HG03159 (cell line): ENCODE measurements around the gene ACAD8.
A peak's percentile ranks its signal among the peaks of the same experiment; 100 is the strongest.
"Not testable (repeated sequence)": the region's sequence is repeated elsewhere in the genome, so short reads cannot be mapped to it uniquely, and the experiment has no call there.

Experiments
- ATAC-seq: cut with Tn5 transposase; IDR thresholded peaks from one replicate; pipeline ENCODE4 v1.9.1; 2021; ENCODE audit warnings: mild to moderate bottlenecking, moderate library complexity; ENCODE audit not compliant: unreplicated experiment

Gene ACAD8

DNA sequence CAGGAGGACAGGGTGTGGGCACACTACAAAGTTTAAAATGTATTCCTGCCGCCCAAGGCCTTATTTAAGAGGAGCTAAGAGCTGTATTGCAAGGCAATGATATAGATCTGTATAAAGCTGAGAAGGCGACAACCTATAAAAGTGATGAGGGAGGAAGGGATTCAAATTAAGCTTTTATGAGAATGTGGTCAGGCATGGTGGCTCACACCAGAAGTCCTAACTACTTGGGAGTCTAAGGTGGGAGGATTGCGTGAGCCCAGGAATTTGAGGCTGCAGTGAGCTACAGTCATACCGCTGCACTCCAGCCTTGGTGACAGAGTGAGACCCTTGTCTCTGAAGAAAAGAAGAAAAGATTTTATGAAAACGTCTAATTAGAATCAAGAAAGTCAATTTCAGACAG is 13.1 kb downstream of the ACAD8 start:
- ATAC-seq: no peak

DNA sequence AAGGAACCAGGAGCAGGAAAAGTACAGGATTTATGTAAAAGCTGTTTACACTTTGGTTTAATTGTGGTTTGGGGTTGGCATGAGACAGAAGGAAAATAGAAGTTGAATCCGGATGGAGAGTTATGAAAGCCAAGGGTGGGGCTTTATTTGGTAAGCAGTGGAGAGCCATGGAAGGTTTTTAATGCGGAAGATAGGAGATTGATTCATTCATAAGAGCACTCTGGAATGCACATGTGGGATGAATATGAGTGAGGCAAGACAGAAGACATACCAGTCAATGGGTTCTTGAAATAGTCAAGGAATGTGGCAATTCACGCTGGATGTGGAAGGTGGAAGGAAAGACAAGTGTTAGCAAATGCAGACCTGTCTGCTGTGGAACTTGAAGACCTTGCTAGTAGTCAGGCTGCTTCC is 13.5 kb downstream of the ACAD8 start:
- no peak for ATAC-seq

DNA sequence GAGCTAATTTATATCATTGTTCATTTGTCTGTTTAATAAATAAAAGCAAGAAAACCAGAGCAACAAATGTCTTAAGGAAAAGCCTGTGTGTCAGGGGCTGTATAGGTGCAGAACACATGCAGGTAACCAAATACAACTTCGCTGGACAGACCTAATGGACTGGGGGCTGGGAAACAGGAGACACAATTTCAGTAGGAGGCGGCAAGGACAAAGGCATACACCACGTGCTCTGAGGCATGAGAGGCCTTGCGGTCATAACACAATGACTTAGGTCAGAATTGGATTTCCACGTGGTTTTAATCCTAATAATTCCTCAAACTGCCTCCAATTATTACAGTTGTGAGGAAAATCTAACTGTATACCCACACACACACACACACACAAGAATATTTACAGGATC is 14.1 kb downstream of the ACAD8 start:
- no peak for ATAC-seq

DNA sequence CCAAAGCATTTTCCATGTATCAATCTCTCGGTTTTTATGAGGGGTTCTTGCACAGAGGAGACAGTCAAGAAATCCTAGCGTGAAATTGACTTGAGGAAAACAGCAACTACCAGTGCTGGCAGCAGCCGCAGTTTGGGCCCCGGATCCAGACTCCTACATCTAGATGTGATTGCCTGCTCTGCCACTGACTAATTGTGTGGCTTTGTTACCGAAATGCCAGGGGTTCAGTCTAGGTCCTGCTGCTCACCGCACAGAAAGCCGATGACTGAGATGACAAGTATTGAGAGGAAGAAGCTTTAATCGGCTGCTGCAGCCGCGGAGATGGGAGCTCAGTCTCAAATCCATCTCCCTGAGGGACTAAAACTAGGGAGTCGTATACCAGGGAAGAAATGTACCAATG is 14.6 kb downstream of the ACAD8 start:
- ATAC-seq: no peak

DNA sequence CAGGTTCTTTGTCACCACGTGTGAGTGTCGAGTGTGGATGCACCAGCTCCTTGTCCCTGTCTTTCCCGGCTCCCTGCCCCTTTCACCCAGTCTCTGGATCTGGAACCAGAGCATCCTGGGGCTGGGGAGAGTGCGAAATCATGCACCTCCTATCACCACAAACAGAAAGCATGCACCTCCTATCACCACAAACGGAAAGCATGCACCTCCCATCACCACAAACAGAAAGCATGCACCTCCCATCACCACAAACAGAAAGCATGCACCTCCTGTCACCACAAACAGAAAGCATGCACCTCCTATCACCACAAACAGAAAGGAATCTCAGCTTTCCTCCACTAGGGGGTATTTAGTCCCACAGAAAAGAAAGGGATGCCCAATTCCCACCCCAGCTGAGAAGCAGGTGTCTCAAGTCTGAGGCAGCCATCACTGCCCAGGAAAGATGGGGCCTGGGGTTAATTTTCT is 16.9 kb downstream of the ACAD8 start:
- no peak for ATAC-seq

DNA sequence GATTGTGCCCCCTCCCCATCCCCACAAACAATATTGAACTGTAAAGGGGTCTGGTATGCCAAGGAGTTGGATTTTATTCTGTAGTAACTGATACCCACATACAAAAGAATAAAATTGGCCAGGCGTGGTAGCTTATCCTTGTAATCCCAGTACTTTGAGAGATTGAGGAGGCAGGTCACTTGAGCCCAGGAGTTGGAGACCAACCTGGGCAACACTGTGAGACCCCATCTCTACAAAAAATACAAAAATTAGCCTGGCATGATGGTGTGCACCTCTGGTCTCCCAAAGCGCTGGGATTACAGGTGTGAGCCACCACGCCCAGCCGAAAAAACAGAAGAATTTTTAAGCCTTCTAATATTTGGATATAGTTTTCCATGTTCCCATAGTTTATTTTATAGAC is 18.6 kb downstream of the ACAD8 start:
- no peak for ATAC-seq

DNA sequence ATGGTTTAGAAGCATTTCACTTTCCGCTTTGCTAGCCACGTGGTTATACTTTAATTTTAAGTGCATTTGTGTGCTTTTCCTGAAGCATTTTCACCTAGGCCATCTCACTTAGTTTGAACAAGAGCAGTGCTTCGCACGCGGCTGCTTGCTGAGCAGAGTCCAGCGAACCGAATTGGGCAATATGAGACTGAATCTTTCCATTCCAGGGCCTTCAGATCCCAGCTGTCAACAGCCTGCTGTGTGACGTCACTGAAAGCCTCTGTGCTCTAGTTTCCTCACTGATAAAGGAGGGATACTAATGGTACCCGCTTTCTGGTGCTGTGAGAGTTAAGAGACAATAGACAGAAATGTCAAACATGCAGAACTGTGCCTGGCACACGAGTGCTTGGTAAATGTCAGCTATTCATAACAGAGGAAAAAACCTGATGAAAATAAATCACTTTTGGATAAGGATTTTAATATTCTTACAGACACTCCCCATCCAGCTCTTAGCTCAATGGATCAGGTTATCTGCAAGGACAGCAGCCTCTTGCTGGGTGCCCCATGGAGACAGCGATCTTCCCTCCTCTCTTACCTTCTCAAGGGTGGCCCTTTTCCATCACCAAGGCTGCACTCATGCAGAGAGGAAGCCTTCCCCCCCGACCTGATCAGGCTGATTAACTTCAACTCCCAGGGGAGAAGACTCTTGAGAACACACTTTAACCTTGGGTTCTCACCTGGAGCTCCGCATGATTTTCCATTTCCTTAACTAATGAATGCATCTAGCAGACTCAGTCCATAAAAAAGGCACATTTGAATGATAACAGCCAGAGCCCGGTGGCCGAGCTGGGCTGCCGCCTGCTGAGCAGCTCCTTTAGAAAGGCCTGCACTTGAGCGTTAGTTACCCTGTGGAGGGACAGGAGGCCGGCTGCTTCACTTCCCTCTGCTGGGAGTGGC is 19.3 kb downstream of the ACAD8 start:
- ATAC-seq: no peak

DNA sequence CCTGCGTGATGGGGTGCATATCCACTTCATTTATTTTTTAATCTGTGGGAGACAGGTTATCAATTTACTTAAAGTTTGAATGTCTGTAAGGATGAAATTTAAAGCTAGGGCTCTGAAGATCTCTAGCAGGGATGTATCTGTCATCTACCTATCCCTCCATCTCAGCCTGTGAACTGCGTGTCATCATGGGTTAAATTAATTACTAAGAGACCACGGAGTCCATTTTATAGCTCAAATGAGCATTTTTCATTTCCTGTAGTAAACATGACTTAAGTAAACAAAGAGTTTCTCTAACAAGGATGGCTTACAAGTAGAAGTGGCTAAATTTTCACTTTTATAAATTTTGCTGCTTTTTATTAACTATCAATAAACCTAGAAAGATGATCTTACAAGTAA is 19.9 kb downstream of the ACAD8 start:
- ATAC-seq: no peak

DNA sequence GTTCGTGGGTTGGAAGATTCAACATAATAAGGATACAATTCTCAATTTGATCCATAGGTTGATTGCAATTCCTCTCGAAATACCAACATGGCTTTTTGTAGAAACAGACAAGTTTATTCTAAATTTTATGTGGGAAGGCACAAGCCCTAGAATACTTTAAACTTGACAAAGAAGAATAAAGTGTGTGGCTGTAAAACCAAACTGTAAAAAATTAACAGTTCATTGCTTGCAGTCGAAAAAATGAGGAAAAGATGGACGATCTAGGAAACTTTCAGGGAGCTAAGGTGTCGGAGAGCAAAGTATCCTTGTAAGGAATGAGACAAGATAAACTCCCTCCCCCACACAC is 21.8 kb downstream of the ACAD8 start:
- no peak for ATAC-seq

DNA sequence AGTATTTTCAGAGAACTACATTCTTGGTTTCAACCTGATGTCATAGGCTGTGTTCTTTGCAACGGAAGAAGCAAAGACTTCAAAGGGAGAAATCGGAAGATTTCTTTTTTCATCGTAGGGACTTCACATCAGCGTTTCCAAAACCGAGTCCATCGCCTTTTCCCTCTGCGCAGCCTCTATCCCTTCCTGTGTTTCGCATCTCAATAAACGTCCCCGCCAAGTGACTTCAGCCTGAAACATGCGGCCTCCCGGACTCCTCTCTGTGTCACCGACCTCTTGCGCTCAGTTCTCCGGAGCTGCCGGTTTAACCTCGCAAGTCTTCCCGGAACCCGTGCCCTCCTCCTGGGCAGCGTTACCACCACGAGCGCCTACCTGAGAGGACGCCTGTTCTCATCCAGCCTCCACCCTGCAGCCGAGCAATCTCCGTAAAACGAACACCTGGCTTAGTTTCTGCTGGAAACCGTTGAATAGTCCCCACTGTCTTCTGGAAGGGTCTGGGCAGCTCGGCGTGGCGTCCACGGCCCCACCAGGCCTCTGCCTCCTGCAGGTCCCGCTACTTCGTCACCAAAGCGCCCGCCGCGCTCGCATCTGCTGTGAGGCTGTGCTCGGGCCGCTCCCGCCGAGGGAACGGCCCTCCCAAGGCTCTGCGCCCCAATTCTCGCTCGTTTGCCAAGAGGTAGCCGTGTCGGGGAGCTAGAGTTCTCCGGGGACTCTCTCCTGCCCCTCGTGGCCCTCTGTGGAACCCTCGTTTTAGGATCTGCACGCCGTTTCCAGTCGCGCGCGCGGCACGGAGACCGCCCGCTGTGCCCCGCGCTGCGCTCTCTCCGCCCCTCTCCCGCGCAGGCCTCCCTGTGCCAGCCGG is 22.4 kb downstream of the ACAD8 start, which contains the start of gene GLB1L3:
GLB1L3 (plus strand) TSS at position 846 of the 862 bp plus-strand sequence. CDS start 362 bp downstream, outside the sequence.
- ATAC-seq: peak; percentile 77

DNA sequence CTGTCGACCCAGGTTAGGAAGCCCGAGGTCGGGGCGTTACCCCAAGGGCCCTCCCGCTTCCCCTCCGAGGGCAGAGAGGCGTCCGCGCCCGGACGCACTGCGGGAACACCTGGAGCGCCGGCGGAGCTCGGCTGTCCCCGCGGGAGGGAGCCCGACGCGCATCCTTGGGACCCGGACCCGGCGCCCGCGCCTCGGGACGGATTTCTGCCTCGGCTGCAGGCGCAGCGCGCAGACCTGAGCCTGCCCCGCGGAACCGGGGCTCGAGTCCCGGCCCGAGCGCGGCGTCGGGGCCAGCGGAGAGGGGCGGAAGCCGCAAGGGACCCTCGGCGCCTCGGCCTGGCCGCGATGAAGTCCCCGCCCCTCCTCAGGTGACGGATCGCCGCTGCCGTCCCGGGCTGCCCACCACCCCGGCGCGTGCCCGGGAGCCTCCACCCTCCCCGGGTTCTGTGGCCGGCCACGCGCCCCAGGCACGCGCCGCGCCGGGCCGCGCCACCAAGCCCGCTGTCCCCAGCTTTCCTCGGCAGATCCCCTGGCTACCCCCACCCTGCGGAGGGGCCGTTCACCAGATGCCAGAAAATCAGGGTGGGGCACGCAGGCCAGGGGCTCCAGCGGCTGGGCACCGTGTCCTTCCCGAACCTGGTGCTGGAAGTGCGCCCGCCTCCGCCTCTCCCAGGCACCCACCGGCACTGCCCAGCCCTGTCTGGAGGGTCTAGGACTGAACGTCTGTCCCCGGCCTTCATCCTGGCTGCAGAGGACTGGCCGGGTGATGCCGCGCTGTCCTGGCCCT is 23.2 kb downstream of the ACAD8 start:
- peak; percentile 7 for ATAC-seq

DNA sequence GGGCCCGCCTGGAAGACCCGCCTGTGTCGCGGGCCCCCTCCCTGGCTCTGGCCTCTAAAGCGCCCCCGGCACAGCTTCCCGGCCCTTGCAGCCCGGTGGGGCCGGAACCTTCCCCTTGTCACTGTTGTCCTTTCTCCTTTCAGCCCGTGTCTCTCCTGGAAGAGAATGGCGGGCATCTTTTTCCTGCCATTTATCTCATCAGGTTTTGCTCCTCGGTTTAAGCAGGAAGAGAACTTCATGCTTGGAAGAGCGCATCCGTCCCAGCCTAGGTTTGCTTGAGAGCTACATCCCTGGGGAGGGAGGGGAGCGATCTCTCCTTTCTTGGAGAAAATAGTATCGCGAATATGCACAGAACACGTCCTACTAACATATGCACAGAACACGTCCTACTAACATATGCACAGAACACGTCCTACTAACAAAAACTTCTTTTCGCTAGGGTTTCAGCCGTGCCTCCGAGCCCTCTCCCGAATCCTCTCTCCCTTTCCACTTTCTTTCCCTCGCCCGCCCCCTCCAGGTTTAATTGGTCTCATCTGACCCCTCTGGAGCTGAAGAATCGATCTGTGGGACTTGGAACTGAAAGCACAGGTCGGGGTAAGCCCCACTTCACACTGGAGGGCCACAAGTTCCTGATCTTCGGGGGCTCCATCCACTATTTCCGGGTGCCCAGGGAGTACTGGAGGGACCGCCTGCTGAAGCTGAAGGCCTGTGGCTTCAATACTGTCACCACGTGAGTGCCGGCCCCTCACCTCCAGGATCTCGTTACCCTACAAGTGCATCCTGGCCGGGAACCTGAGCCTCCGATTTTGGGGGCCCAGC is 24.0 kb downstream of the ACAD8 start:
- ATAC-seq: no peak

DNA sequence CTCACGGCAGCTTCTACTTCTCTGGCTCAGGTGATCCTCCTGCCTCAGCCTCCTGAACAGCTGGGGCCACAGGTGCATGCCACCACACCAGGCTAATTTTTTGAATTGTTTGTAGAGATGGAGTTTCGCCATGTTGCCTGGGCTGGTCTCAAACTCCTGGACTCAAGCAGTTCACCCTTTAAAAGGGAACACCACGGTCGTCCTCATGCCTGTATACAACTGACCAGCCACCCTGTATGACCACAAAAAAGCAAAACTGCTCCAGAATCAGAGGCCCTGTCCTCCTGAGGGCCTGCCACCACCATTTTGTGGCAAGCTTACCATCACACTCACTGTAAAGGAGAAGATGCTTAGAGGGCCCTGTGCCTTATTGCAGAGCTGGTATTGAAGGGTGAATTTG is 25.0 kb downstream of the ACAD8 start:
- ATAC-seq: no peak

DNA sequence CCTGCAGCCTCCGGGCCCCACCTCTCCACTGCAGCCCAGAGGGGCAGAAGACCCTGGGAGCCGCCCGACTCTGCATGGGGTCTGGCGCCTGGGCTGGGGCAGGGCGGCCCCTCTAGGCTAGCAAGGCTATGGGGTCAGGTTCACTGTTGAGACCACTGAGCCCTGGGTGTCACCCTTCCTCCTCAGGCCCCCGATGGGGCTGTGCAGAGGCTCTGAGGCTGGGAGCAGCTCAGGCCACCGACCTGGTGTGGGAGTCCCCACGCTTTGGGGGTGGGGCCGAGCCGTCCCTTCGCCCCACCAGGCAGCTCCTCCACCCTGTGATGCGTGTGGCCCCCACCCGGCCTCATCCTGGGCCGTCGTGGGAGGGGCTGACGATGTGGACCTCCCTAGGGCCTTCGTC is 28.3 kb downstream of the ACAD8 start:
- ATAC-seq: not testable (repeated sequence)

DNA sequence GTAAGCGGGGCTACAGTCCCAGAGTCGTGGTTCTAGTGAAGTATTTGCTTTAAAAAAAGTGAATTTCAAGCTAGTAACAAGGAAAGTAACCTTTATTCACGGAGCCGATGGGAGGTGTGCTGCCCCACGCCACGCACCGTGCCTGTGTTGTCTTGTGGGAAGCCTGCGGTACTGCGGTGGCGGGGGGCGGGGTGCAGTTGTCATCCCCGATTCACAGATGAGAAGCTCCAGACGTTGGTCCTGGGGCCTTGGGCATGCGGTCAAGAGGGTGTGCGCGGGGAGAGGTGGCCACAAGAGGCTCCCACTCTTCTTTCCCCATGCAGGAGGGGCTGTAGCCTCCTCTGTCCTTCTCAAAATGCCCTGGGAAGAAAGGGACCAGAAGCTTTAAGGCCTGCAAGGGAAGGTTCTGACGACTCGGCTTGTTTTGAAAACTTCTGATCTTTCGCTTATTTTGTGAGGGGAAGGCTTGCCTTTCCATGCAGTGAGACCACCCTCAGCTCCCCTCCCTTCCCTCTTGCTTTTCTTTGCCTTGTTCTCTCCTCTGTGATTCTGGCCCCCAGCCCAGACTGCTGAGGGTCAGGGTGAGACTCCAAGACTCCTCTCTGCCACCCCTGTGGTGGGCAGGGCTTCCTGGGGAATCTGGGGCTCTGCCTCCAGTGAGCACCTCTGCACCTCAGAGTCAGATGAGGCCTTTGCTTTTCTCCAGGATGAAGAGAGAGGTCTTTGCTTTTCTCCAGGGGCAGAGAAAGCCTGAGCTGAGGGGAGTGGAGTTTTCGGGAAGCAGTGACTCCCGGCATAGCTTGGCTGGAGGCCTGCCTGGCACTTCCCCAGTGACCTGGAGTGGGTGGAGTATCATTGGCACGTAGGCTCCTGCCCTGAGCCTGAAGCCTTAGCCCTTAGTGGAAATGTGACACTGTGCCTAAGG is 29.0 kb downstream of the ACAD8 start:
- no peak for ATAC-seq

DNA sequence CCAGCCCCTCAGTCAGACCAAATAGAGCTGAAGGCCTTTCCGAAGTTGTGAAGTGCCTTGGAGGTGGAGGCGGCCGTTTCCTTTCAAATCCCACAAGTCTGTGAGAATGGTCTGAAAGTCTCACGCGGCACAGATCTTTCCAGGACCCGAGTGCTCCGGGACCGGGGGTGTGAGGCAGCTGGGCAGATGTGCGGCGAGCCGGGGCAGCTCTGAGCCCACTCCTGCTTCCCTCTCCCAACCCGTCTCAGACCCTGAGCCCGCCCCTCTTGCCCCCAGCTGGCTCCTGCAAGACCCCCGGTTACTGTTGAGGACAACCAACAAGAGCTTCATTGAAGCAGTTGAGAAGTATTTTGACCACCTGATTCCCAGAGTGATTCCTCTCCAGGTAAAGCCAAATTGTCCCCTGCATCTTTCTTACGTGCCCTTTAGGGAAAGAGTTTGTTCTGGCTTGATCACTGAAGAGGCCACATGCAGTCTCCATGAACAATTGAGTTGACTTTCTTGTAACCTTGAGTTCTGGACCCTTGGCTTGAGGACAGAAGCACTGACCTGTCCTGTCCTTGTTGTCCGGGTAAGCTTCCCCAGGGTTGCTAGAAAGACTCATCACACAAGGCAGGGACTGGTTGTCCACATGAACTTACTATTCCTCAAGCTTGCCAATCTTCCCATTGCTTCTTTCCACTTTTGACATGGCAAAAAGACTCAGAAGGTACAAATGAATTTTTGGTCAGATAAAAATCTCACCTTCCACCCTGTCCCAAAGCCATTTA is 30.3 kb downstream of the ACAD8 start:
- no peak for ATAC-seq

DNA sequence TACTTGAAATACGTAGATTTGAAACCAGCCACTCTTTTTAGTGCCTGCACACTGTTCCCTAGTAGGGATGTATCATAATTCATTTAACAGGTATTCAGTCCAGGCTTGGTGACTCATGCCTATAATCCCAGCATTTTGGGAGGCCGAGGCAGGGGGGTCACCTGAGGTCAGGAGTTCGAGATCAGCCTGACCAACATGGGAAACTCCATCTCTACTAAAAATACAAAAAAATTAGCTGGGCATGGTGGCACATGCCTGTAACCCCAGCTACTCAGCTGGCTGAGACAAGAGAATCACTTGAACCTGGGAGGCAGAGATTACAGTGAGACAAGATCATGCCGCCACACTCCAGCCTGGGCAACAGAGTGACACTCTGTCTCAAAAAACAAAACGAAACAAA is 31.0 kb downstream of the ACAD8 start:
- not testable (repeated sequence) for ATAC-seq

DNA sequence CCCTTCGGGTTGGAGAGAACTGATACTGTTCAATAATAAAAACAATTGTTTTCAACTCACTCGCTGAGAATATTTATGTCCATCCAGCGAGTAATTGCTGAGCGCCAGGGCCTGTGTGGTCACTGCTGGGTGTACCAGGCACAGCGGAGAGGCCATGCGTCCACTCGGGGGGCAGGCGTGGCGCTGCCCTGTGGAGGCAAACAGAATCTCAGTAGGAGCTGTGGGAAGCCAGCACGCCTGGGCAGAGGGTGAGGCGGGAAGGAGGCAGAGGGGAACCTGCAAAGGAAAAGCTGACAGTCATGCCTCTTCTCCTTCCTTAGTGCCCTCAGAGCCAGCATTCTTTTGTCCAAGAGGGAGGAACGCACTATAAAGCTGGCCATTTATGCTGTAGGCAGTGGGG is 34.2 kb downstream of the ACAD8 start:
- ATAC-seq: no peak
